Glomerular visceral epithelial cell (primary cell): ENCODE results near the gene NXT1.
A peak's percentile ranks its signal among the peaks of the same experiment; 100 is the strongest.
"Not testable (repeated sequence)": the region's sequence is repeated elsewhere in the genome, so short reads cannot be mapped to it uniquely, and the experiment has no call there.

ENCODE experiments used
- DNase-seq: peaks from one replicate; pipeline ENCODE4 v3.0.0-alpha.2; 2016; ENCODE audit errors: extremely low spot score

NXT1 gene

DNA sequence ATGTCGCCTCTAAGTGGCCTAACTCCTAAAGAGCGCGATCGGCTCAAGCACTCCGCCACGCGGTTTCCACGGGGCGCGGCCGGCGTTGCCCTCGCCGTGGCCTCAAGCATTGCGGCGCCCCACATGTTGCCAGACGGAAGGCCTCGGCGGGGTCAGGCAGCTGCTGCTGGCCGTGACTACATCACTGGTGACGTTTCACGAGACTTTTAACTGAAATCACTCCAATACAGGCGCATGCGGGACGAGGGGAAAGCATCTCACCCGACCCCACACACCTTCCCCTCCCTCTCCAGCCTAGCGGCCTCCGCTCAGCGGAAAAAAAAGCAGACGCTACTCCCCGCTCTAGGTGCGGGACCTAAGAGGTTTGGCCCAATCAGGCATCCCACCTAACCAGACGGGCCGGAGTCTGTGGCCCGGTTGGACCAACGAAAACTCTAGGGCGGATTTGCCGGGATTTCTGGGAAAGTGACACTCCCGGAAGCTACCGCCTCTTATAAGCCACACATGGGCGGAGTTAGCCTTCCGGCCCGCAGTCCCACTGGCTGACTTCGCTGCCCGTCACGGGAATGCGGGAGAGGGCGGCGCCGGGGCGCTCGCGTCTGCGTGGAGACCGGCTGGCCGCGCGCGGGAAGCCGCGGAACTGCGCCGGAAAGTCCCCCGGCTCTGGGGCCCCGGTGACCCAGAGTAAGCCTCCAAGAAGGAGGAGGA is at the start of gene NXT1:
NXT1 (plus strand) TSS at position 596 of the 708 bp plus-strand sequence. CDS start 3,251 bp downstream, outside the sequence.
- peak; percentile 99 for DNase-seq

DNA sequence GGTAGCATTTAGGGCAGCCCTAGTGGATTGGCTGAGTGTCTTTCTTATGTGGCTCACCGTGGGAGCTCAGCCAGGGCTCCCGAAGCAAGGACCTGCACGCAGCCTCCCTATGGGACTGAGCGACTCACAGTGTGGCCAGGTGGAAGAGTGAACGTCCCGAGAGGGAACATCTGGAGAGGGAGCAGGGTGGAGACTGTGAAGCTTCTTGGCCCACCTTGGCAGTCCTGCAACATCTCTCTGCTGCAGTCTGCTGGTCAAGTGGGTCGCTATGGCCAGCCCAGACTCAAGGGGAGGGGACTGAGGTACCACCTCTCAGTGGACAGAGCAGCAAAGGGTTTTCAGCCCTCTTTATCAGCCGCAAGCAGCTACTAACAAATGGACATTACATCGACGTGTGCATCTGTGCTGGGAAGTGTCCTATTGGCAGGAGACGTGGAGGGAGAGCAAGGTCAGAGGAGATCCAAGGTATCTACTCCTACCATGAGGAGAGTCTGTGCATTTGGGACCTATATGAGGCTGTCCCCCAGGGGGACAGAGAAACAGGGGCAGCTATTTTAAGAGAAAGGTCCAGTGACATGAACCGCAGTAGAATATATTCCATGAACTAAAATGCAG is 49.0 kb upstream of the NXT1 start:
- DNase-seq = no peak

DNA sequence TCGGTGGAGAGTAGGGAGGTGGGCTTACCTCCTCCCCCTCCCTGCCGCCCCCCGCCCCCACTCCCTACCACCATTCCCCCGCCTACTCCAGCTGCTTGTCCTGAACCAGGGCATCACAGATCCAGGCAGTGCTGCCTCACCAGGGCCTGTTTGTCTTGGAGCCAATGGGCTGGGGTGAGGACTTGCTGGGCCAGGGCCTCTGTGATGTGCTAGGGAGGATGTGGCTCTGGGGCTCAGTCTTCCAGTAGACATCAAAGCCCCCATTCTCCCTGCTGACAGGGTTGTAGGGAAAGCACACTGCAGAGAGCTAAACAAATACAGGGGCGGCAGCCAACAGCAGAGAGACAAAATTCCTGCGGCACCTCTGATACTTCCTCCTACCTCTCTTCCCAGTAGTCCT is 48.2 kb upstream of the NXT1 start:
- DNase-seq = no peak

DNA sequence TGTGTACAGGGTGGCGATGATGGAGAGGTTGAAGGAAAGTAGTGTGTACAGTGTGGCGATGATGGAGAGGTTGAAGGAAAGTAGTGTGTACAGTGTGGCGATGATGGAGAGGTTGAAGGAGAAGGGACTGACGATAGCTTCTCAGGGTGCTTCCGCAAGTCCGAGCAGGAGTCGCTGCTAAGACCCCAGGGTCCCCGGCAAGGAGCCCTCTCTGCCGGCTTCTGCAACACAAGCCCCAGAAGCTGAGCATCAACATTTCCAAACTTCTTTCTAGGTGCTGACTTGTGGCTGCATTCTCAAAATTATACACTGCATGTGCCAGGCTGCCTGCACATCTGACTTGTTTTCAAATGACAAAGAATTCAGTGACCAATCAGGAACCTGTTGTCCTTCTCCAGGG is 47.8 kb upstream of the NXT1 start:
- DNase-seq = no peak

DNA sequence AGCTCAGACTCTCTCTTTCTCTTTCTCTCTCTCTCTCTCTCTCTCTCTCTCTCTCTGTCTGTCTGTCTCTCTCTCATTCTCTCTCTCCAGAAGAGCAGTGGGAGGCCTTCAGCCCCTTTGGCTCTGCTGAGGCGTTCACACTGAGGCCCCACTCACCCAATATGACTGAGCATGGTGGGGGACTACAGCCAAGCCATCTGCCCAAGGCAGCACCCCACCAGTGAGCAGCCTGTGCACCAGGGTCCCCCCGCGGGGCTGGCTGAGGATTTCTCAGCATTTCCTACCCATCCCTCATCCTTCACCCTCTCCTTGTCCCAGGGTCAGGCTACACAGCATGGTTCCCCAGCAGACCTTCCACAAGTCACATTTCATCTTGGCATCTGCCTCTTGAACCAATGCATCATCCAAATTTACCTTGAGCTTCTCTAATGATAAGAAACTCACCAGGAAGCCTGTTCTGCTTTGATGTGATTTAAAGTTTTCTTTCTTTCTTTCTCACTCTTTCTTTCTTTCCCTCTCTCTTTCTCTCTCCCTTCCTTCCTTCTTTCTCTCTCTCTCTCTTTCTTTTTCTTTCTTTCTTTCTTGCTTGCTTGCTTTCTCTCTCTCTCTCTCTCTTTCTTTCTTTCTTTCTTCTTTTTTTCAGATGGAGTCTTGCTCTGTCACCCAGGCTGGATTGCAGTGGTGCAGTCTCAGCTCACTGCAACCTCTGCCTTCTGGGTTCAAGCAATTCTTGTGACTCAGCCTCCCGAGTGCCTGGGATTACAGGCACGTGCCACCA is 47.1 kb upstream of the NXT1 start:
- DNase-seq = no peak

DNA sequence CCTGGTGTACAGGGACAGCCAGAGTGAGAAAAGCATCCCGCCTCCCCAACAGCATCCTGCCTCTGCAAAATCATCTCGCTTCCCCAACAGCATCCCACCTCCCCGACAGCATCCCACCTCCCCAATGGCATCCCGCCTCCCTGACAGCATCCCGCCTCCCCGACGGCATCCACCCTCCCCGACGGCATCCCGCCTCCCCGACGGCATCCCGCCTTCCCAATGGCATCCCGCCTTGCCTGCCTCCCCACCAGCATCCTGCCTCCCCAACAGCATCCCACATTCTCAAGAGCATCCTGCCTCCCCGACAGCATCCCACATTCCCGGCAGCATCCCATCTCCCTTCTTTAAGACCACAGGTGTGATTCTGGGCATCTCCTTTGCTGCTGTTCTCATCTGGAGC is 46.0 kb upstream of the NXT1 start:
- DNase-seq = no peak

DNA sequence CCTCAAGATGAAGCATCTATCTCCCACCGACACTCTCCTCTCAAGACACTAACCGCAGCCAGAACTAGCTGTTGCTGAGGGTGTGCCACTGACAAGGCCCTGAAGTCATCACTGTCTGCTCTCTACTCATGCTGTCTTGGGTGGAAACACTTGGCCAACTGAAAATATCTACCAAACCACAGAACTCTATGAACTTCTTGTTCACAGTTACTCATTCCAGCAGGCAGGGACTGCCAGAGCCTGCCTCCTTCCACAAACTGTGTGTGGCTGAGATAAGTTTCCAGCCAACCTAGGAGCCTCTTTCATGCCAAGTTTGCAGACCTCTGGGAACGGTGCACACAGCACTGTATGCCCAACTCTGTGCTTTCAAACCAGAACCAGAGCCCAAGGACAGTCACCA is 45.5 kb upstream of the NXT1 start:
- DNase-seq = no peak

DNA sequence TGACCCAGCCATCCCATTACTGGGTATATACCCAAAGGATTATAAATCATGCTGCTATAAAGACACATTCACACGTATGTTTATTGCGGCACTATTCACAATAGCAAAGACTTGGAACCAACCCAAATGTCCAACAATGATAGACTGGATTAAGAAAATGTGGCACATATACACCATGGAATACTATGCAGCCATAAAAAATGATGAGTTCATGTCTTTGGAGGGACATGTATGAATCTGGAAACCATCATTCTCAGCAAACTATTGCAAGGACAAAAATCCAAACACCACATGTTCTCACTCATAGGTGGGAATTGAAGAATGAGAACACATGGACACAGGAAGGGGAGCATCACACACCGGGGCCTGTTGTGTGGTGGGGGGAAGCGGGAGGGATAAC is 43.2 kb upstream of the NXT1 start:
- not testable (repeated sequence) for DNase-seq

DNA sequence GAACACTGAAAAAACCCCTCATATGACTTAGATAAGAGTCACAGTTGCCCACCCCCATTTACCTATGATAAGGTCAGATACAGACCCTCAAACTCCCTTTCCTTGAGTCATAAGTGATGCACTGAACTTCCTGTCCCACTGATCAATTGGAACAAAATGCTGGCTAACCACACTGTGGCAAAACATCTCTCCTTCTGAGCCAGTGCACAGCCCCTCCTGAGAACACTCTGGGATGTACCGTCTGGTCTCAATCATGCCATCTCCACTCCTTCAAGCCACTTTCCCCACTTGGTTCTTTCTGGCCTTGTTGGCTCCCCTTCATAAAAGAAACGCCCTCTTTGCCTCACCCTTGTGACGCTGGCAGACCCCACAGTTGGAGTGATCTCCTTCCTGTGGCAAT is 42.6 kb upstream of the NXT1 start:
- no peak for DNase-seq

DNA sequence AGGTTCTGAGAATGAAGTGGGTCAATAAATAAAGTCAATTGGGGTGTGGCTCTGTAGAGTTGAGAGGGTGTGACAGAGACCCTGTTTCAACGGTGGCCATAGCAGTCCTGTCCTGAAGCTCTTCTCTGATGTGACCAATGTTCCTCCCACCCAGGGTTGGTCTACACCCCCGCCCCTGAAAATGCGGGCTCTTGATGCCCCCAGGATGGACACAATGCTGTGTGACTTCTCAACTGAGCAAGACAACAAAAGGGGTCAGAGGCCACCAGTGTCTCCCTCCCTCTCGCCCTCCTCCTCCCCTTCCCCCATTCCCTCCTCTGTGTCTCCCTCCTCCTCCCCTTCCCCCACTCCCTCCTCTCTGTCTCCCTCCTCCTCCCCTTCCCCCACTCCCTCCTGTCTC is 41.7 kb upstream of the NXT1 start:
- DNase-seq = no peak

DNA sequence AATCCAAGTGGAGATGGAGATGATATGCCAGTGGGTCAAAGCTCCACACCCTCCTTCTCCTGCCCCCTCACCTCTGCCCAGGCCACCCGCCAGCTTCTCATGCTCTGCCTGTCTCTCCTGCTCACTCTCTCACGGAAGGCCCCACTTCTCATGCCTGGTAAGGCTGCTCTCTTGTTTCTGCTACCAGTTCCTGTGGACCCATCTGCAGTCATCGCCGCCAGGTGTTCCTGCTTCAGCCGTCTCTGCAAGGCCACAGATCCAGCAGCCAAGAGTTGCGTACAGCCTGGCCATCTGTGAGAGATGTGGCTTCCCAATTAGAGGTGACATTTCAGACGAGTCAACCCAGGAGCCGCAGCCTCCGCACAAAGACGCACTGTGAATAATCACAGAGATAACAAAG is 40.8 kb upstream of the NXT1 start:
- DNase-seq = no peak

DNA sequence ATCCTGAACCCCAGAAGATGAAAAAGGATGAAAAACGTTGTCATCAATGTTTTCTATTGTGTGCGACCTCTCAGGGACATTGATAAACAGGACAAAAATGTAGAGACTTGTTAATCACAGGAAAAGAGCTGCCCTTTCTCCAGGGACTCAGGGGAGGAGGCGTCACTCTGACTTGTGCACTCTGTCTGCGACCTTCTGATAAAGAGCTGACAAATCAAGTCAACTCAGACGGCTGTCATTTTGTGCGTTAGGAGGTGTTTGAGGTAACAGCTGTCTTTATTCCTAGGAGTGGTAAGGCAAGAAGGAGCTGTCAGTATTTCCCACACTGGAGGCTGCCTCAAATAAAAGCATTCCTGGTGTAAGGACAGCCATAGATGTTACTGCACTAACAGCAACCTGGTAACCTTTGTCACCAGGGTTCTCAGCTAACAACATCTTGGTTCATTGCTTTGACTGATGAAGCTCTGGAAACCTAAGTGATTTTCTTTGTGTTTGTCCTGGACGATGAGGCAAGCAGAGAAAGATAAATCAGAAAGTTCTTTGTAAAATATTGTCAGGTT is 38.6 kb upstream of the NXT1 start:
- no peak for DNase-seq

DNA sequence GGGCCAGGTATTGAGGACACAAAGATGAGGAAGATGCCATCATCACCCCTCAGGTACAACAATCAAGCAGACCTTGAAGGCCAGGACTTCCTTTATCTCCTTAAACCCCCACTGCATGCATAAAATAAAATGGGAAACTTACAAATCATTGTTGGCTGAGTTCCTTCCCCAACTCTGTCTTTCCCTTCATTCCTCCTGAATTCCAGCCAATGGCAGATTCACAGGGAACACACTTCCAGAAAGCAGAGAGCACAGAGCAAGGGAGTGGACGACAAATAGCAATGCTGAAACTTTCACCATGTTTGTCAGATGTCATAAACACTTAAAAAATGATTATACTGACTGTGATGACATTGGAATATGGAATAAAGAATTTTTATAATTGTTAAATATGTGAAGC is 37.3 kb upstream of the NXT1 start:
- DNase-seq = no peak

DNA sequence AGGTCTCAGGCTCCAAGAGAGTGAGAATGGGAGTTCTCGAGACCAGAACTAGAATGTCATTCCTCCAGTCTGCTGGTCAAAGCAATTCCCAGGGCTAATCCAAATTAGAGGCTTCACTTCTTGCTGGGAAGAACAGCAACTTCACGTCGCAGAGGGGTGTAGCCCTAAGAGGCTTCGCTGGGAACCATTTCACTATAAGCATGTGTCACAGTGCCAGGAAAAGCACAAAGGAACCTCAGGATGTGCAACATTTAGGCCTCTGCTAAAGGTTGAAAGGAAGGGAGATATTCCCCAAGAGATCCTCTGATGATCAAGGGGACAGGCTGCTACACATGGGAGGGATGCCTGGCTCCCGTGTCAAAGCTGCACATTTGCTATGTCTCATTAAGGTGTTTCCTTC is 35.9 kb upstream of the NXT1 start:
- no peak for DNase-seq

DNA sequence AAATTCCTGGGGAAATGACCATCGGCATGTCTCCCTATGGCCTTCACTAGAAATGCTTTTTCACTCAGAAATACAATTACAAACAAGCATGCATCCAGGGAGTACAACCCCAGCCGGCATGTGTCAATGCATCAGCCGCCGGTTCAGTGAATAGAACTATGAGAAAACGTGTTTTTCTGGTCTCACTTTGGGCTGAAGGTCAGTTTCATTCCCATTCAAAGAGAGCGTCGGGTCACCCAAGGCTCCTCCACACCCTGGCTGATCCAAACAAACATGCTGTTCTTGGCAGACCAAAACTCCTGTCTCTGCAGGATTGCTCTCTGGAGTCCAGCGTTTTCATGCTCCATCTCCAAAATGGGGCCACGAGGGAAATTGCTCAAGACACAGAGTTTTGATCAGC is 35.5 kb upstream of the NXT1 start:
- no peak for DNase-seq

DNA sequence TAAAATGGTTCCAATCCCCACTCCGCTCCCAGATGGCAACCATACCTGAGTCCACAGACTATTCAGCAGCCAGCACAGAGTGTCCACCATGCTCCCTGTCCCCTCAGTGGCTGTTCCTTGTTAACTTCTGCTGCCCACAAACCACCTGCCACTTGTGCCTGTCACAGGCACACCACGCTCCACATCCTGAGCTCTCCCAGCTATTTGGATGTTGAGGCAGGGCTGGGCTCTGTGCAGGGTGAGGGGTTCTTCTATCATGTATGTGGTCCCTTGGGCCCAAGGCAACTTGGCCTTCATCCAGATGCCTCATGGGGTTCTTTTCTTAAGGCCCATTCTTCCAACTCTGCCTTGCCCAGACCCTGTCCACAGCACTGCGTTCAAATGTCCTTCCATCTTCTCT is 34.0 kb upstream of the NXT1 start:
- DNase-seq = no peak

DNA sequence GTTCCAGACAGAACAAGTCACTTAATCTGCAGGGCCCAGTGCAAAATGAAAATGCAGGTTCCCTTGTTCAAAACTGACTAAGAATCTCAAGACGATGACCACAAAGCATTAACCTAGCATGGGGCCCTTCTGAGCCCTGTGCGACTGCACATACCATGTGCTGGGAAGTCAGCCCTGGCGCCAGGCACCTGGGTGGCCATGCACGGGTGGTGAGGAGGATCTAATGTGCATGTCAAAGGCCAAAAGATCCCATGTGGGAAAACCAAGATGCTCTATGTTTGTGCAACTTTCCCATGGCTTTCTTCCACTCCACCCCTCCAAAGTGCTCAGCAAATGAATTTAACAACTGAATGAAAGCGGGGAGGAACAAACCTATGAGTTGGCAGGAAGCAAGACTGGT is 33.5 kb upstream of the NXT1 start:
- DNase-seq = no peak

DNA sequence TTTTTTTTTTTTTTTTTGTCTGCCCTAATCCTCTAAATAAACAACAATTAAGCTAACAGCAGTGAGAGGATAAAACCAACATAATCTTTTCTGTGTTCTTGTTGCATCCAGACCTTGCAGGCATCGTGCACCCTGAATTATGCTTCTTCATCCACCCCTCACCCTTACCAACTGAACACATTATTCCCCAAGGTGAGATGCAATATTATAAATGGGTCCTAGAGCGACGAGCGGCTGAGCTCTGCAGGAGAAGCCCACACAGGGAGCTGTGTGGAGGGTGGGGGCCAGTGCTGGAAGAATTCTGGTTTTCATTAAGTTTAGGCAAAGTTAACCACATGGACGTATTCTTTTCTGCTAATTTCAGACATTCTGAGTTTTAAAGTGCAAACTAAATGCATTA is 32.2 kb upstream of the NXT1 start:
- no peak for DNase-seq

DNA sequence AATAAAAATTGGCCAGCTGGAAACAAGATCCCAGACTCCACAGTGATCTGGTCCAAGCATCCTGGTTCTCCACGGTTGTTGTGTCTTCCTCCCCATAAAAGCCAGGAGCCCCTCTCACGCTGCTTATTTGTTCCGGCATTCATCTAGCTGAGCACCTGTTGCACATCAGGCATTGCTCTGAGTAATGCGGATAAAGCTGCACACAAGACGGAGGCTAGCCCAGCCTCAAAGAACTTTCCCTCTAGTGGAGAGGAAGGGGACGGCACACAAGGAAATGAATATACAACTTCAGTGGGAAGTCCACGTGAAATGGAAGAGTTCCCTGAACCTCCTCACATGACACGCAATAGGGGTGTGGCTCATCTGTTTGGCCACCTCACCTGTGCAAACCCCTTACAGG is 30.3 kb upstream of the NXT1 start:
- peak; percentile 41 for DNase-seq

DNA sequence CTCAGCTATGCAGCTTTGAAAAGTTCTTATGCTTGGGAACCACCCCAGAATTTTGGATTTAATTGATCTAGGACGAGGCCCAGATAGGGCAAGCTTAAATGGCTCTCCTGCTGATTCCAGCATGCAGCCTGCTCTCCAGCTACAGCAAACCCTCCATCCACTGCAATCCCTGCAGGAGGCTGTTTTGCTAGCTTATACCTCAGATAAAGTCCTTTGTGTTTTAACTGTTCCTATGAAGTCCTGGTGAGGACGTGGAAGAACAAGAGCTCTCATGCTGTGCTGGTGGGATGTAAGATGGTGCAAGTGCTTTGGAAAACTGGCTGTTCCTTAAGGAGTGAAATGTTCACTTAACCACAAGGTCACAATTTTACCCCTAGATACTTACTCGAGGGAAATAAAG is 25.5 kb upstream of the NXT1 start:
- DNase-seq = no peak

DNA sequence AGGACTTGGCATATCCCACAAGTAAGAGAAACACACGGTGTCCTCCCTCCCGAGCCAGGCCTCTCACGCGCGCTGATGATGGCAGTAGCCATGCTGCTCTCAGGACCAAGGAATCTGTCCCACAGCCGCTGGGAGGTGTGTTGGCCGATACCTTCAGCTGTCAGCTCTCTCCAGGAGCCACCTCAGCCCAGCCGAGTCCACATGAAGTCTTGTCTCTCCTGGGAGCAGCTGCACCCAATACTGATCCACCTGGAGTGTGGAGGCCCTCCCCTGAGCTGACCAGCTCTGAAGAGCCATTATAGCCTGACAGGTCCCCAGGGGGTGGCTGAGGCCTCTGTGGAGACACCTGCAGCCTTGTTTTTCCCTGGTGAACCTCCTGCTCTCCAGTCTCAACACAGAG is 23.8 kb upstream of the NXT1 start:
- DNase-seq = no peak

DNA sequence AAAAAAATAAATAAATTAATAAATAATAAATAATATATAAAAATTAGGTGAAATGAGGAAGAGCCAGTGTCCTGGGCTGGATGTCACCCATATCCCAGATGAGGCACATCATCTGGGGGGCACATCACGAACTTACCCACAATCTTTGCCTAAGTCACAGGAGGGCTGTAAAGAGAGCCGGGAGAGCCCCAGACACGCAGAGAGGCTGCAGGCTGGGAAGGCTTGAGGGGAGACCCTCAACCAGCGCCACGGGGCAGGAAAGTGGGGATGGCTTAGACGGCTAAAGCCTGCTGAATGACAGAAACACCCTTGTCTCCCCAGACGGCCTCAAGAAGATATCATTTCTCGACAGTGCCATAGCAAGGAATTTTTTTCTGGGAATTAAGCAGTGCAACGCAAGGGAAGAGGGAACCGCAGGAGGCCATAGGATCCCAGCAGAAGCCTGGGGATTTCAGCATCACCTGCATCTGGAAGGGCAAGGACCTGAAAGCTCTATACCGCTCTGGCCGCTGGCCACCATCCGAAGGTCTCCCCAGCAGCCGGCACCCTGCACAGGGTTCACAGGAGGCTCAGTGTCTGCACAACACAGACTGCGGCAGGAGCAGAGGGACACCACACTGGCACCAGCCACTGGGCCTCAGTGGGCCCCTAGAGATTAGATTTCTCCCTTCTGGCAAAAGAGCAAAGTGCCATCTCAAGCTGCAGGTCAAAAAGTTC is 22.8 kb upstream of the NXT1 start:
- no peak for DNase-seq
